Effector CD8-positive, alpha-beta T cell (primary cell): ENCODE measurements around the gene LAMP5.

Experiments used
- DNase-seq: peaks from one replicate; lab custom pipeline; 2025; lab: John Stamatoyannopoulos, UW

LAMP5 gene

DNA sequence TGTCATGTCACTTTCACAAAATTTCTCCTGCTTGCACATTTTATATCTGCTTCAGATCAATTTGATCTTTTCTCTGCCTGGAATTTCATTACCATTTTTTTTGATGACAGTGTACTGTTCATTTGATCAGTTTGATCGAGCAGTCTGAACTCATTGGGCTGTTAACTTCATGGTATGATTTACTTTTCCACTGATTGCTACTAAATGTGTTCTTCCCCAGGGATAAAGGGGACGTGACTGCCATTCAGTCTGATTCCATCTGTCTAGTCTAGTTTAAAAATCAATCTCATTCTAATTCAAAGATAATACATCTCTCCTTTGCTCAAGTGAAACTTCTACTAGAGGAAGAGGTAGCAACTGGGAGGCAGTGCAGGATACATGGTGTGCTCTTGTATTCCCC, 21.1 kb downstream of the LAMP5 start:
- DNase-seq, result no peak

DNA sequence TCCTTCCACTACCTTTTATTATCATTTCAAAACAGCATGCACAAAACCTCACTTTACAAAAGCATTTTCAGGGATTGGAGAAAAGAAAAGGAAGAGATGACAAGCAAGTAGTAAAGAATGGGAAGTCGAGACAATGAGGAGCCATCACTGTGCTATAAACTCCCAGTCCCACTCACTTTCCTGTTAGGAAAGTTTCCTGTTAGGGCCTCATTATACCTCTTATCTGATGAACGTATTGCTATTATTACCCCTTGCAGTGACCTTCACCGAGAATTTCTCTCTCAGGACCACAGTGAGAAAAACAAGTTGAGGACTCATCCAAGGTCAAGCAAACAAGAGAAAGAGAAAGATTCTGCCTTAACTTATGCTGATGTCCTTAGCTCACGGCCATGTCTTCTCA, 28.8 kb downstream of the LAMP5 start:
- DNase-seq, result no peak

DNA sequence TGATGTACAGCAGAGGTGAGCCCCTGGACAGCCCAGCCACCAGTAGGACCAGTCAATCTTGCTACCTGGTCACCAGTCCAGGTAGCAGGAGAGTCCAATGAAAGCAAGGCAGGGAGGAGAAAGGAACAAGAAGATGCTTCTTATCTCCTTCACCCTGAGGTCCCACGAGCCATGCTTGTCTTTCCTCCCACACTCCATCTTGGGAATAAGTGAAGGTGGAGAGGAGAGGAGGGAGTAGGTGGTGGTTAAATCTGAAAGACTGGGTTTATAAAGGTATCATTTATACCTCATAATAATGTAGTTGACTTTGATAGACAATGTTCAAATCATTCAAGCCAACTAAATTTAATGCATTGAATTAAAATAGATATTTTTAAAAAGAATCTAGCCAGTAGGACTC, 35.9 kb downstream of the LAMP5 start:
- DNase-seq, result no peak

DNA sequence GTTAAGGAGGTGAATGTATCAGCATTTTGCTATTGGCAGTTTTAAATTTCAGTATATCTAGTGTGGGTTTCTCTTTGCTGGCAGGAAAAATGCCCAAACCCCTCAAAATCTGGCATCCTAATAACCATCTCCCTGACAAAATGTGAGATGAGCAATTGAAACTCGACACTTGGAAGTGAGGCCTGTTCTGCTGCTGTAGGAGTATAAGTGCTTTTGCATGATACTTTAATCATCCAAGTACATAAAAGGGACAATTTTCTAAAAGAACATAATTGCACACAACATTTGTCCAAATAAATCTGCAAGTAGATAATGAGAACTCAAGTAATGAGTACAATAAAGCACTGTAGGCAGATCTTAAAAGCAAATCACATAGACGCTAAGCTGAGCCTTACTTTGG, 36.5 kb downstream of the LAMP5 start:
- DNase-seq, result no peak

GRCh38 chr20:9551808-9552550, 37.6 kb downstream of the LAMP5 start:
- no peak for DNase-seq

GRCh38 chr20:9555781-9556180, 41.4 kb downstream of the LAMP5 start:
- DNase-seq, result no peak

DNA sequence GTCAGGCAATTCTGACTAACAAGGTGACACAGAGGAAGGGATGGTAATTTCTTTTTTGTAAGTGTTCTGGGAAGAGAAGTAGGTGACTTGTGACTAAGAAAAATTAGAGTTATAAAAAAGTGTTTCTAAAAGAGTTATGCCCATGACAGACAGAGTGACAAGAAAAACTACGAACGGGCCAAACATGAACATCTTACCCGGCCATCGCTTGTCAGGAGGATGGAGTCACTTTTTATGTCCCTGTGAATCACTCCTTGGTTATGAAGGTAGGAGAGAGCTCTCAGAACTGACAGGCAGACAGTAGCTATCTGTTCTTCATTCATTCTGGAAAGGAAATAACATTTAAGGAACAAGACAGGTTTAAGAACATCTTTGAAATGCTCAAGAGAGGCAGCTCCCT, 43.0 kb downstream of the LAMP5 start:
- no peak for DNase-seq

DNA sequence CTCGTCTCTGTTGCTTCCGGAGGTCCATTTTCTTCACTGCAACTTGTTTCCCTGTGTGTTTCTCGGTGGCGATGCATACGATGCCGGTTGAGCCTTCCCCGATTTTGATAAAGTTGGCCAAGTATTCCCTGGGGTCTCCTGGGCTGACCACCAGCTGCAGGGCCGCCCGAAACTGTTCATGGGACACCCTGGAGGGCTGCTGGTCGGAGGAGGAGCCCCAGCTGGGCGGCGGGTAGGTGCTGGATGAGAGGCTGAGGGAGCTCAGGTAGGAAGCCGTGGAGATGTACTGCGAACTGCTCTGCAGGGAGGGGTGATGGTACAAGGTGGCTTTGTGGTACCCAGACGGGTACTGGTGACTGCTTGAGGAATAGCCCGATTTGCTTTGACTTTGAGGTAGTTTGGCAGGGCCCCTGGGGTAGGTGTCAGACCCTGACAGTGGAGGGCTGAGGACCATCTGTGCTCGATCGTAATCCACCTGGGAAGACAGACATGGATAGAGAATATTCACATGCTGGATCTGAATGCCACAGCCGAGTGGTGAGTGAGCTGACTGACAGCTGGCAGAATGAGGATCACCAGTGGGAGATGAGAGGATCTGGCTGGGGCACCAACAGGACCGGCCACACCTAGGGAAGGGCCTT, 51.6 kb downstream of the LAMP5 start:
- no peak for DNase-seq

GRCh38 chr20:9566977-9567376, 52.6 kb downstream of the LAMP5 start:
- no peak for DNase-seq

DNA sequence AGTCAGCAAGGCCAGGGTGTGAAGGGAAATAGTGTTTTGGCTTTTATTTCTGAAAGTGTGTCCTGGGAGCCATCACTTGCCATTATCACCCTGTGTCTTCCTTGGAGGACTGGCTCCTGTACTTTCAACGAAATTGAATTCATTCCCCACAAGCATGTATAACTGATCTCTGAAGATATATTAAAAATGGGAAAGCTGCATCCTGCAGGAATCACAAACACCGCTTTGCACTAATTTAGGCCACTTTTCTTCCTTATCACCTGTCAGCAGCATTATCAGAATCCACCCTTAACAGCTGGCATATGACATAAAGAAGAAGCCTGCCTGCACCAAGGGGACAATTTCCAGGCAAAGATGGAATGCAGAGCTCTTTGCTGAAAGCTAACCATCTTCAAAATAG, 56.2 kb downstream of the LAMP5 start:
- DNase-seq, result no peak

DNA sequence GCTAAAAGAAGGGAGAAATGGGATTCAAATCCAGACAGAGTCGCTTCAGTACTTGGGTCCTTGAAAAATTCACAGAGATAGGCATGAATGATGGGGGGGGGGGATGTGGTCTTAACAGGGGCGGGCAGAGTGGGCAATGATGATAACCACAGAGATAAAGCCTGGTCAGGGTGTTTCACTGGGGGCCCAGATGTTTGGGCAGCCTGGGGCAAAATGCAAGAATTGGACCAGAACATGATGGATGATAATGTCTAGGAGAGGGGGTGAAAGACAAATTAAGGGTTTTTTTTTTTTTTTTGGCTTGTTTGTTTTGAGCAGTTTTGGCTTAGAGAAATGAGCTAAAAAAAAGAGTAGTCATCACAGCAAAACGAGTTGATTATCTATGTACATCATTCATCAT, 57.4 kb downstream of the LAMP5 start:
- no peak for DNase-seq

- no peak for DNase-seq
Observed at GRCh38 chr20:9572670-9573069, 58.3 kb downstream of the LAMP5 start.

GRCh38 chr20:9573335-9574151, 59.2 kb downstream of the LAMP5 start:
- no peak for DNase-seq

DNA sequence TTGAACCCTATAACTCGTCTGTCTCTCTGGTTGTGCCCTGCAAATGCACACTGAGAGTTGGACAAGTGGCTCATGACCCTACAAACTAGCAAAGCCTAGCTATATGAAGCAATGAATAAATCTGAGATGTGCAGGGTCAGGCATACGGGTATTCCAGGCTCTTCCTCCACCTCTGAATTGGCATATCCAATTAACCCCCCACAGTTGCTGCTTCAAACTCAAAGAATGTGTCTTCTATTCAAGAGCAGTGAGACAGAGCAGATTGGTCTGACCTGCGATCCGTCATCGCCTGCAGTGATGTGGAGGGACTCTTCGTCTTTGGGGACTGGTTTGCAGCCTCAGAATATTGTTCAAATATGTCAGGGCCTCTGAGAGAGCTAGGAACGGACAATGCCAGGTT, 59.8 kb downstream of the LAMP5 start:
- no peak for DNase-seq

GRCh38 chr20:9574776-9575175, 60.4 kb downstream of the LAMP5 start:
- DNase-seq, result no peak

GRCh38 chr20:9575836-9576235, 61.4 kb downstream of the LAMP5 start:
- no peak for DNase-seq

DNA sequence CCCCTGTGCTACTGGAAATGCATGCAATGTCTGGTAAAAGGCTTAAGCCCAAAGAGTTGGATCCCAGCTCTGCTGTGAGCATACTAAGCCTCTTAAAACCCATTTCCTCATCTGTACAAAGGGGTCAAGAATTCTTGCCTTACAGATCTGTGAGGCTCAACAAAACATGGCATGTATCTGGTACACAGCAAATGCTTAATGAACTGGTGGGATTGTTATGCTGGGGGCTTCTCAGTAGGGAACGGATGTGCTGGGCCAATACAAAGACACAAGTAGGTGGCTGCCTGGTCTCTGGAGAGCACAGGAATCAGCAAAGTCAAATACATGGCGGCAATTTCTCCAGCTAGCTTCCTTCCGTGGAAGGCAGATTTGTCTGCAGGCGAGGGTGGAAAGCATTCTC, 62.3 kb downstream of the LAMP5 start:
- no peak for DNase-seq

- DNase-seq, result no peak
Observed at GRCh38 chr20:9577397-9577796, 63.0 kb downstream of the LAMP5 start.

- no peak for DNase-seq
Observed at GRCh38 chr20:9578594-9578993, 64.2 kb downstream of the LAMP5 start.
